MM.1S (cell line): ENCODE results near the gene DEAF1.

ENCODE experiments used
- CTCF ChIP-seq: fragments of 300-600 bp; sonication (generic); IDR thresholded peaks from 2 replicates; pipeline ENCODE4 v1.5.1; 2016; ENCODE audit warnings: antibody characterized with exemption, low read length, mixed read lengths
- EZH2 ChIP-seq: fragments of 300-600 bp; sonication (generic); optimal IDR thresholded peaks from 2 replicates; pipeline ENCODE3; 2017; ENCODE audit warnings: low read depth, mild to moderate bottlenecking, antibody characterized with exemption, low read length, mixed read lengths

GRCh38 chr11:696955-697491 is 2.0 kb upstream of the DEAF1 start:
- TF ChIP-seq EZH2 (no peak), CTCF (no peak)
